ENCODE measurements around the gene DDO.
"Not testable (repeated sequence)": the region's sequence is repeated elsewhere in the genome, so short reads cannot be mapped to it uniquely, and the experiment has no call there.

The DDO gene, protein sequence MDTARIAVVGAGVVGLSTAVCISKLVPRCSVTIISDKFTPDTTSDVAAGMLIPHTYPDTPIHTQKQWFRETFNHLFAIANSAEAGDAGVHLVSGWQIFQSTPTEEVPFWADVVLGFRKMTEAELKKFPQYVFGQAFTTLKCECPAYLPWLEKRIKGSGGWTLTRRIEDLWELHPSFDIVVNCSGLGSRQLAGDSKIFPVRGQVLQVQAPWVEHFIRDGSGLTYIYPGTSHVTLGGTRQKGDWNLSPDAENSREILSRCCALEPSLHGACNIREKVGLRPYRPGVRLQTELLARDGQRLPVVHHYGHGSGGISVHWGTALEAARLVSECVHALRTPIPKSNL

GRCh38 chr6:110415086-110415916 lies at the start of gene DDO:
Gene DDO (minus strand): TSS chr6:110415575. CDS start chr6:110413462, 2,113 bp downstream.
- DNase-seq (ENCODE audit: low read depth): no peak

- no peak for DNase-seq (ENCODE audit: low read depth)
Measured at GRCh38 chr6:110462884-110463481, 47.6 kb upstream of the DDO start.

DNA sequence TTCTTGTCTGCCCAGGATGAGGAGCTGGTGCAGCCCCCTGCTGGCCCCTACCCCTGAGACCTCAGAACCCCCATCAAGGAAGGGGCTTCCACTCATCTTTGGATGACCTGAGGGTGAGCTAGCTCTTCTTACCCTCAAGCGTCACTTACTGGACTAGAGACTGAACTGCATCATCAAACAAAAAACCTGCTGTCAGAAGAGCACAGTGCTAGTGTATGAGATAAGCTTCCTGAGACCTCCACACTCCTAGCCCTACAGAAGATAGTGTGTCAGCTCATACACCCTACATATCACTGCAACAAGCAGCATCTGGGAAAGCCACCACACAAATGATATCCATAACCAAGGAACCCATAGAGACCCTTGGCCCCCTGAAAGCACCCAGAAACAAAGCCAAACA lies 46.0 kb upstream of the DDO start:
- DNase-seq (ENCODE audit: low read depth): no peak

- no peak for DNase-seq (ENCODE audit: low read depth)
Measured at GRCh38 chr6:110459137-110459536, 43.8 kb upstream of the DDO start.

DNA sequence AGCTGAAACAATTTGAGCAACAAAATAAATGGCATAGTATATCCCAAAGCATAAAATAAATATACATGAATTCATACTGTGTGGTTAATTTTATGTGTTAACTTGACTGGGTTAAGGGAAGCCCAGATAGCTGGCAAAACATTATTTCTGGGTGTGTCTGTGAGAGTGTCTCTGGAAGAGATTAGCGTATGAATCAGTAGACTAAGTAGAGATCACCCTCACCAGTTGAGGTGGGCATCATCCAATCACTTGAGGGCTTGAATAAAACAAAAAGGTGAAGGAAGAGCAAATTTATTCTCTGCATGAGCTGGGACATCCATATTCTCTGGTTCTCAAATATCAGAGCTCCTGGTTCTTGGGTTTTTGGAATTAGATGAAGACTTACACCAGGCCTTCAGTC lies 43.1 kb upstream of the DDO start:
- no peak for DNase-seq (ENCODE audit: low read depth)

GRCh38 chr6:110457567-110458175 lies 42.3 kb upstream of the DDO start:
- DNase-seq (ENCODE audit: low read depth): not testable (repeated sequence)

- DNase-seq (ENCODE audit: low read depth): no peak
Measured at GRCh38 chr6:110456694-110457093, 41.3 kb upstream of the DDO start.

- DNase-seq (ENCODE audit: low read depth): no peak
Measured at GRCh38 chr6:110449541-110449895, 34.1 kb upstream of the DDO start.

- DNase-seq (ENCODE audit: low read depth): no peak
Measured at GRCh38 chr6:110448846-110449540, 33.6 kb upstream of the DDO start.

- DNase-seq (ENCODE audit: low read depth): no peak
Measured at GRCh38 chr6:110447761-110448160, 32.4 kb upstream of the DDO start.

GRCh38 chr6:110446405-110446804 lies 31.0 kb upstream of the DDO start:
- no peak for DNase-seq (ENCODE audit: low read depth)

DNA sequence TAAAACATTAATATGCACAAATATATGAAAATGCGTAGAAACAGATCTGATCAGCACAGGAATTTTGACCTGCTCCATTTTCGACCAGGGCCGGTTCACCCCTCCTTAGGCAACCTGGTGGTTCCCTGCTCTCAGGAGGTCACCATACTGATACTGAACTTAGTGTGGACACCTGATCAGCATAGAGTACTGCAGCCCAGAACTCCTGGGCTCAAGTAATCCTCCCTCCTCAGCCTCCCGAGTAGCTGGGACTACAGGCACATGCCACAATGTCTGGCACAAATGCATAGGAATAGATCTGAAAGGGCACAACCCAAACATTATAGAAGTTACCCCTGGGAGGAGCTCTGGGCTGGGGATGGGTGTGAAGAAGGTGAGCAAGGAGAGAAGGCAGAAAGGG lies 24.7 kb upstream of the DDO start:
- DNase-seq (ENCODE audit: low read depth): no peak

DNA sequence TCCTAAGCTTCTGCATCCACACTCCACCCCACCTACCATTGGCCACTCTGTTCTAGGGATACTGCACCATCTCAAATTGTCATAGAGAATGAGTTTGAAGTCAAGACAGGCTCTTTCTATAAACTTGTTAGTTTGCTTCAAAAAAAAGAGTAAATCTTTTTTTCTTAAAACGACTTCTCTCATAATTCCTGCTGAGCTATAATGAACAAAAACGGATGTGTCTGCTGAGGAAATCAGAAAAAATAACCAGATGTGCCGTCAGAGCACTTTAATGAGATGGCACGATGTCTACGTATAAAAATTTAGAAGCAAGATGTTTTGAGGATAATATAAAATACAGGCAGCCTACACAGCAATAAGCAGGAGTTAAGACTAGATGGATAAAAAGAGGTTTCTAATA lies 24.0 kb upstream of the DDO start:
- DNase-seq (ENCODE audit: low read depth): no peak

GRCh38 chr6:110434961-110435602 lies 19.7 kb upstream of the DDO start:
- no peak for DNase-seq (ENCODE audit: low read depth)

DNA sequence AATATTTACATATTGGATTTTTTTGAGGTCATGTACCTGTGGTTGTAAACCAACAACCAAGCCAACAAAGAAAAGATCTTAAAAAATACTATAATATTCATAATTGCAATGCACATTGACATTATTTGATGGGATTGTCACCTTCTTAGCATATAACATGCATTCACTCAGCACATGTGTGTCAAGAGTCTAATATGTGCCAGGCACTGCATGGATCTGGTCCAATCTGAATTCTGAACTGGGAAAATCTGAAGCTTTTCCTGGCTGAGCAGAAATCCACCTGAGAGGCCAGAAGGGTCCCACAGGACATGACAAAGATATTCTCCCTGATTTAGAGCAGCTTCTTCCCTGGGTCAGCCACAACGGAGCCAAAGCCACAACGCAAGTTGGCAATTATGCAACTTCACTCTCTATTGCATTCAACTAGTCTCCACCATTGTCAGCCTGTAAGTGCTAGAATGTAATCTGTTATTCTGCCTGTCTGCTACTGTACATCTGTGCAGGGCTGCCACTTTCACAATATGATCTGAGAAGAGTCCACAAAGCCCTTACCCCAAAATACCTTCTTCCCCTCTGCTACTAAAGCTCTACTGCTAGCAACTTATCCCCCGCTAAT lies 17.0 kb upstream of the DDO start:
- DNase-seq (ENCODE audit: low read depth): no peak

DNA sequence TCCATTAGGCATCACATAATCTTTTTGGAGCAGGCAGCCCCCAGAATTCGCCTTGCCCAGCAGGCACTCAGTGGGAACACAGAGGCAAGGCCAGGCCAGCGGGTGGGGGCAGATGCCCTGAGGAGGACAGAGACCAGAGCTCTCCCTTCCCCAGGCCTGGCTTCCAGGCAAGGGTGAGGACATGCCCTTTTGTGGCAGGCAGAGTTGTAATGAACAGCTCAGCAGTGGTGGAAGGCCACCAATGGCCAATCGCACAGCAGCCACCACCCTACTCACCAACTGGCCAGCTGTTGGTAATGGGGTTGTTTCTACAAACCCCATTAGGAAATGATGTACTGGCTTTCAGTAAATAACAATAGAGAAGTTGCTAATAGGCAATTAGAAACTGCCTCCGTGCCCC lies 15.4 kb upstream of the DDO start:
- DNase-seq (ENCODE audit: low read depth): no peak

- no peak for DNase-seq (ENCODE audit: low read depth)
Measured at GRCh38 chr6:110430236-110430635, 14.9 kb upstream of the DDO start.

DNA sequence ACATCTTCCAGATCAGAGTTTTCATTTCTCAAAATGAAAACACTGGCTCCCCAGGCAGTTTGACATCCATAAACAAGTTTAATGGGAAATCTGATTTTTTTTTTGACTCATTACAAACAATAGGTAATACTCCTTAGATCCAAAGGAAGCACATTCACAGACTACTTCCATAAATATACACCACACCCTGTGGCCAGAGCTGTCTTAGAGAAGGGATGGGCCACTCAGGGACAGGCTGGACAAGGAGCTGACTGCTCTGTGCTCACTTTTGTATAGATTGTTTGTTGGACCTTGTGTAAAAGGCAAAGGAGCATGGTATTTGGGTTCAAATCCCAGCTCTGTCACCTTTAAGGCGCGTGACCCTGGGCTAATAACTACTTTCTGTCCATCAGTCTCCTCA lies 12.8 kb upstream of the DDO start:
- DNase-seq (ENCODE audit: low read depth): no peak

DNA sequence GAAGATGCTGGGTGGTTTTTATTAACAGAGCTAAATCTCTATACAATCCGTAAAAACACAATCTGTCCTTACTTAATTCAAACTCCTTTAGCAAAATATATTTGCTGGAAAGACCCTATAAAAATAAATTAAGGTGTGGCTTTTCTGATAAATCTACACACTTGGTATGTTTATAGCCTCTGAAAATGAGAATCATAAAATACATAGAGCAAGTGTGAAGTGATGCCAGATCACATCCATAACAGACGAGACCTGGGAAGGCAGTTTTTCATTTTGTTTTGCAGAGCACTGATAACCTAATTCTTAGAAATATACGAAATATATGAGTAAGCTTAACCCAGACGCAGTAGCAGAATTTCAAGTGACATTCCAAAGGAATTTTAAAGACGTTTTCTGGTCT lies 10.4 kb upstream of the DDO start:
- DNase-seq (ENCODE audit: low read depth): no peak

- DNase-seq (ENCODE audit: low read depth): no peak
Measured at GRCh38 chr6:110422444-110422822, 7.1 kb upstream of the DDO start.

DNA sequence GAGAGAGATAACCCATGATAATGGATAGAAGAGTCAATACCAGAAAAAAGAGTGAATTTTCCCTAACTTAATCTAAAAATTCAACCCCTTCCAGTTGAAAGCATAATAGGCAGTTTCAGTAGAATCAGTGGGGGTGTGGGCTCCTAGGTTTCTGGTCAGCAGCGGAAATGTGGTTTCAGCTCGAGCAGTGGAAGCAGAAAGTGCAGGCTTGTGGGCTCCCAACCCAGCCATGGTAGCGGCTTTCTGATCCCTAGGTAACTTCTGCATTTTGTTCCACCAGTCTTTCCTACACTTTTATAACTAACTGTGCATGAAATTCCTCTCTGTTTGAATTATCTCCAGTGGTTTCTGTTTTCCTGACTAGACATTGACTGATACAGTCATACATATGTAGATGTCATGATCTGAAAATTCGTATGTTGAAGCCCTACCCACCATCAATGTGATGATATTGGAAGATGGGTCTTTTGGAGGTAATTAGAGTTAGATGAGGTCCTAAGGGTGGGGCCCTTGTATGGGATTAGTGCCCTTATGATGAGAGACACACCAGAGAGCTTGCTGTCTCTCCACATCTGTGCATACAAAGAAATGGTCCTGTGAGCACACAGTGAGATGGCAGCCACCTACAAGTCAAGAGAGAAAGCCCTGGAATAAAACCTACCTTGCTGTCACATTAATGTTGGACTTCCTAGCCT lies 6.5 kb upstream of the DDO start:
- DNase-seq (ENCODE audit: low read depth): no peak

Measured in stimulated activated CD8-positive, alpha-beta memory T cell treated with anti-CD3 and anti-CD28 coated beads, Interleukin-7, amount 100 ng/mL, for 24 hours (primary cell).